HG03175 (cell line): Measurements from ENCODE around the gene RESF1.
"Not testable (repeated sequence)": the region's sequence is repeated elsewhere in the genome, so short reads cannot be mapped to it uniquely, and the experiment has no call there.

Experiments
- ATAC-seq: cut with Tn5 transposase; IDR thresholded peaks from one replicate; pipeline ENCODE4 v1.9.1; 2021; ENCODE audit warnings: mild to moderate bottlenecking, moderate library complexity; ENCODE audit not compliant: unreplicated experiment

The RESF1 gene, protein sequence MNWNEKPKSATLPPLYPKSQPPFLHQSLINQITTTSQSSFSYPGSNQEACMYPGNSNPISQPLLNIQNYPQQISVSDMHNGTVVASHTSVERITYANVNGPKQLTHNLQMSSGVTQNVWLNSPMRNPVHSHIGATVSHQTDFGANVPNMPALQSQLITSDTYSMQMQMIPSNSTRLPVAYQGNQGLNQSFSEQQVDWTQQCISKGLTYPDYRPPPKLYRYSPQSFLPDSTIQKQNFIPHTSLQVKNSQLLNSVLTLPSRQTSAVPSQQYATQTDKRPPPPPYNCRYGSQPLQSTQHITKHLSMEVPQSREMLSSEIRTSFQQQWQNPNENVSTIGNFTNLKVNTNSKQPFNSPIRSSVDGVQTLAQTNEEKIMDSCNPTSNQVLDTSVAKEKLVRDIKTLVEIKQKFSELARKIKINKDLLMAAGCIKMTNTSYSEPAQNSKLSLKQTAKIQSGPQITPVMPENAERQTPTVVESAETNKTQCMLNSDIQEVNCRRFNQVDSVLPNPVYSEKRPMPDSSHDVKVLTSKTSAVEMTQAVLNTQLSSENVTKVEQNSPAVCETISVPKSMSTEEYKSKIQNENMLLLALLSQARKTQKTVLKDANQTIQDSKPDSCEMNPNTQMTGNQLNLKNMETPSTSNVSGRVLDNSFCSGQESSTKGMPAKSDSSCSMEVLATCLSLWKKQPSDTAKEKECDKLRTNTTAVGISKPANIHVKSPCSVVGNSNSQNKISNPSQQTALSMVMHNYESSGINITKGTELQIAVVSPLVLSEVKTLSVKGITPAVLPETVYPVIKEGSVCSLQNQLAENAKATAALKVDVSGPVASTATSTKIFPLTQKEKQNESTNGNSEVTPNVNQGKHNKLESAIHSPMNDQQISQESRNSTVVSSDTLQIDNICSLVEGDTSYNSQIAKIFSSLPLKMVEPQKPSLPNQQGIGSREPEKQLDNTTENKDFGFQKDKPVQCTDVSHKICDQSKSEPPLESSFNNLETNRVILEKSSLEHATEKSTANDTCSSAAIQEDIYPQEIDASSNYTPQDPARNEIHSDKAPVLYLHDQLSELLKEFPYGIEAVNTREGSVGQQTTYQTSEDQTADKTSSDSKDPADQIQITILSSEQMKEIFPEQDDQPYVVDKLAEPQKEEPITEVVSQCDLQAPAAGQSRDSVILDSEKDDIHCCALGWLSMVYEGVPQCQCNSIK (N-terminal part only)

GRCh38 chr12:31959161-31959700, at the start of gene RESF1:
TSS of gene RESF1 (plus strand) at chr12:31959415. CDS start at chr12:31980956, 21,541 bp downstream.
- peak; percentile 88 for ATAC-seq

GRCh38 chr12:31914927-31915326, 44.3 kb upstream of the RESF1 start:
- no peak for ATAC-seq

- ATAC-seq: no peak
Measured at GRCh38 chr12:31915446-31915845, 43.8 kb upstream of the RESF1 start.

DNA sequence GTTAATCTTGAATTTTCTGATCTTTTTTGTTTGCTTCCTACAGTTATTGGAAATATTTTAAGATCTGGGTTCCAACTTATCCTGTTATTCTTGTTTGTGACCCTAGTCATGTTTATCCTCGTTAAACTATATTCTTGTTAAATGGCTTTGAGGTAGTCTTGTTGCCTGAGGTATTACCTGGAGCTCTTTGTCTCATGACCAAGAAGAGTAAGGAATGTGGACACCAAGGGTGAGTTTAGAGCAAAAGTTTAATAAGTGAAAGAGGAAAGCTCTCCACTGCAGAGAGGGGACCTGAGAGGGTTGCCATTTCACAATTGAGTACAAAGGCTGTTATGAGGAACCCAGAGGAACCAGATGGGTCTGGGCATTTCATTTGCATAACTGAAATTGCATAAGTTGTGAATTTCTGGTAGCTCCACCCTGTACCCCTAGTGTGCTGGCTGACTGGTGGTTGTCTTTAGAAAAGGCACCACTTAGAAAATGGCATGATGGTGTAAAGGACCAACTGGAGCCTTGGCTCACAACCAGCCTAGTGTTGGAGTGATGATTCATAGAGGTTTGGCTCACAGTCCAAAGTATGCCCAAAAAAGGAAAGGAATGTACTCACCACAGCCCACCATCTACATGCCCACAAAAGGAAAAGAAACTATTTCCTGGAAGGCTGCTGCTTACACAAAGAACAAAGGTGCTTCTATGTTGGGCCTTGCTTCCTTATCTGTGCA, 36.7 kb upstream of the RESF1 start:
- no peak for ATAC-seq

GRCh38 chr12:31923063-31923412, 36.2 kb upstream of the RESF1 start:
- ATAC-seq: no peak

GRCh38 chr12:31928246-31929026, 30.8 kb upstream of the RESF1 start:
- ATAC-seq: no peak

DNA sequence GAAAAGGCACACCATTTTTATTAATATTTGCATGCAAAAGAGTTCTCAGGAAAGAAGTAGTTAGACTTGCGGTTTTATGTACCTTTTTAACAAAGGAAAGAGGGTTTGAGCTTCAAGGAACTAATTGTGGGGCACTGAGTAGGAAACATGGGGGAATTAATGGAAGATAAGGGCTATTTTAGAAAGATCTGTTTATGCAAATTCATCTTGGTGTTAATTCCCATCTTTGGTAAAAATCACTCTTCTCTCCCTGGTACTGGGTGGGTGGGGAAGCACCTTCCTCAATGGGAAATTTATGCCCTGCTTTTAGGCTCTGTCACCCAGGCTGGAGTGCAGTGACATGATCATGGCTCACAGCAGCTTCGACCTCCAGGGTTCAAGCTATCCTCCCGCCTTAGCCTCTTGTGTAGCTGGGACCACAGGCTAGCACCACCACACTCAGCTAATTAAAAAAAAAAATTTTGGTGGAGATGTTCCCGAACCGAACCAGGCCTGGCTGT, 30.1 kb upstream of the RESF1 start:
- no peak for ATAC-seq

- ATAC-seq: no peak
Measured at GRCh38 chr12:31931796-31932715, 27.2 kb upstream of the RESF1 start.

DNA sequence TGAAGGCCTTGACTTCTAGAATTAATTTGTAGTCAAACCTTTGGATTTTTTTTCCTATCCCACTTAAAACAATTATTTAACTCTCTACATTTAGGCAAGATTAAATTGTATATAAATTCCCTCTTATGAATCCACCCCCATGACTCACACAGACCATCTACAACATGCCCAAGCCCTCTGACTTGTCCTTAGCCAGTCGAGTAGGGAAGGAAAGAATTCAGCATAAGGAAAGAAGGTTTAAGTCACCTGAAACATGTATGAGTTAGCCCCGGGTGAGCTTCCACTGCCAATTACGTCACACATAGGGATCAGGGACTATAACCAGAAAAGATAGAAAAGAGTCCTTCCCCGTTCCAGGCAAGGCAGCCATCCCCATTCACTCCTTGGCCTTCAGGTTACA, 14.9 kb upstream of the RESF1 start:
- ATAC-seq: no peak

GRCh38 chr12:31947971-31948370, 11.2 kb upstream of the RESF1 start:
- no peak for ATAC-seq

DNA sequence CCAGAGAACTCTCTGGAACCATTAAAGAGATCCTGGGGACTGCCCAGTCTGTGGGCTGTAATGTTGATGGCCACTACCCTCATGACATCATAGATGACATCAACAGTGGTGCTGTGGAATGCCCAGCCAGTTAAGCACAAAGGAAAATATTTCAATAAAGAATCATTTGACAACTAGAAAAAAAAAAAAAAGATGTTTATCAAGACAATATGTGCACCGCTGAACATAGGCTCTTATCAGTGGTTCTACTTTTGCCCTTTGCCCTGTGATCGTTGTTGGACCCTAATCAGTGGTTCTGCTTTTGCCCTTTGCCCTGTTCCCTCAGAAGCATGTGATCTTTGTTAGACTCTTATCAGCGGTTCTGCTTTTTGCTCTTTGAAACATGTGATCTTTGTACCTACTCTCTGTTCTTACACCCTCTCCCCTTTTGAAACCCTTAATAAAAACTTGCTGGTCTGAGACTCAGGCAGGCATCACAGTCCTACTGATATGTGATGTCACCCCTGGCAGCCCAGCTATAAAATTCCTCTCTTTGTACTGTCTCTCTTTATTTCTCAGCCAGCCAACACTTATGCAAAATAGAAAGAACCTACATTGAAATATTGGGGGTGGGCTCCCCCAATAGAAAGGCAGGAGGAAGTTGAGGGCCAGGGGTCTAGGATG, 10.4 kb upstream of the RESF1 start:
- not testable (repeated sequence) for ATAC-seq

GRCh38 chr12:31950088-31950487, 9.1 kb upstream of the RESF1 start:
- no peak for ATAC-seq

DNA sequence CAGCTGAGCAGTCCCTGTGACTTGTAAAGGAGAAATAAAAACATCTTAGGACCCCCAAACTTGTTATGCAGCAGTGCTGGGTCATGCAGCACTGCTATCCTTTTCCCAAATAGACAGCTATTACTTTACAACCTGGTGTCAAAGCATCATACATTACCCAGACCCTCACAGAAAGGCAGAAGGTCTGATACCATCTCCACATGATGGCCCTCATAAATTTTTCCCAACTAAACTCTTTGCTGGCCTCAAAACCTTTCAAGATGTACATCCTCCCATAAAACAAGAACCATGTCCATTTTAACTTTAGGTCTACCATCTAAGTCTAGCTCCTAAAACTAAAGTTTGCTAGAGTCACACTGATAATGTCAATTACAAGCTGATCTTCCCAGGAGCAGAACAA, 8.7 kb upstream of the RESF1 start:
- ATAC-seq: no peak

GRCh38 chr12:31951008-31951407, 8.2 kb upstream of the RESF1 start:
- no peak for ATAC-seq

DNA sequence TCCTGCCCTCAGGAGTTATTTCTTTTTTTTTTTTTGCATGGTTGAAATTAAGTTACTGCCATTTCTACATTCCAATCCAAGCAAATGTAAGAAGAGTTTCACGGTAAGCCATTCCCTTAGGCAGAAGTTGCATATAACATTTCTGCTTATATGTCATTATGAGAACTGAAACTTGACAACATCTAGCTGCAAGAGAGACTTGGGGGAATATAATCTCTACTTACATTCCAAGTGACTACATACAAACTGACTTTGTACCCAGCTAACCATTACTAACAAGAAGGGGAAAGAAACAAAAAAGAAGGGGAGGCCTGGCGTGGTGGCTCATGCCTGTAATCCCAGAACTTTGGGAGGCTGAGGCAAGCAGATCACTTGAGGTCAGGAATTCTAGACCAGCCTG, 7.3 kb upstream of the RESF1 start:
- ATAC-seq: no peak

GRCh38 chr12:31952418-31952817, 6.8 kb upstream of the RESF1 start:
- ATAC-seq: no peak

GRCh38 chr12:31954925-31955858, 4.0 kb upstream of the RESF1 start:
- ATAC-seq: no peak
